Stimulated activated CD8-positive, alpha-beta memory T cell treated with anti-CD3 and anti-CD28 coated beads, Interleukin-15, amount 100 ng/mL, for 1 hour (primary cell): Measurements from ENCODE around the gene TMCO1.
A peak's percentile ranks its signal among the peaks of the same experiment; 100 is the strongest.
"Not testable (repeated sequence)": the region's sequence is repeated elsewhere in the genome, so short reads cannot be mapped to it uniquely, and the experiment has no call there.

Experiments used
- DNase-seq: peaks from one replicate; pipeline ENCODE4 v3.0.0-alpha.2; 2020; ENCODE audit warnings: low read depth

TMCO1 gene

GRCh38 chr1:165747632-165748447 is 20.8 kb downstream of the TMCO1 start:
- DNase-seq: no peak

- DNase-seq: not testable (repeated sequence)
These were observed 23.8 kb downstream of the TMCO1 start for GRCh38 chr1:165744913-165745312.

GRCh38 chr1:165742194-165742593 is 26.5 kb downstream of the TMCO1 start:
- no peak for DNase-seq

GRCh38 chr1:165738794-165739193 is 29.9 kb downstream of the TMCO1 start:
- DNase-seq: no peak

GRCh38 chr1:165737196-165737595 is 31.5 kb downstream of the TMCO1 start:
- no peak for DNase-seq

GRCh38 chr1:165734906-165735305 is 33.8 kb downstream of the TMCO1 start:
- no peak for DNase-seq

GRCh38 chr1:165726841-165727240 is 41.8 kb downstream of the TMCO1 start:
- no peak for DNase-seq

GRCh38 chr1:165726169-165726568 is 42.5 kb downstream of the TMCO1 start:
- no peak for DNase-seq

- no peak for DNase-seq
These were observed 50.7 kb downstream of the TMCO1 start for GRCh38 chr1:165717918-165718515.

GRCh38 chr1:165716265-165717051 is 52.2 kb downstream of the TMCO1 start:
- DNase-seq: not testable (repeated sequence)

GRCh38 chr1:165712764-165713163 is 55.9 kb downstream of the TMCO1 start:
- no peak for DNase-seq

- no peak for DNase-seq
These were observed 60.5 kb downstream of the TMCO1 start for GRCh38 chr1:165707984-165708706.

- DNase-seq: no peak
These were observed 65.0 kb downstream of the TMCO1 start for GRCh38 chr1:165703648-165704047.

- not testable (repeated sequence) for DNase-seq
These were observed 66.7 kb downstream of the TMCO1 start for GRCh38 chr1:165701922-165702321.

- DNase-seq: no peak
These were observed 69.1 kb downstream of the TMCO1 start for GRCh38 chr1:165699577-165699976.

DNA sequence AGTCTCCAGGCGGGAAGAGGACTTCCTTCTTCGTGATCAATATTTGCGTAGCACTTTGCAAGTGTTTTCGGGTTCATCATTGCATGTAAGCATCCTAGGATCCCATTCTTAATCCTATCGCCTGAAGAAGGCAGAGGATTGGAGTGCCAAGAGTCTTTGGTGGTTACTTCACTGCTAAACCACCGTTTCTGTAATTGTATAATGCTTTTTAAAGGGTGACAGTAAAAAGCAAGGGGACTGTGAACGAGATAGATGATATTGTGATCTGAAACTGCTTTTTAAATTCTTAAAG is 70.0 kb downstream of the TMCO1 start:
- DNase-seq: no peak

GRCh38 chr1:165697881-165698760 is 70.5 kb downstream of the TMCO1 start, which contains the start of gene ALDH9A1:
Gene ALDH9A1 (minus strand): TSS chr1:165698562. CDS start chr1:165698558, 4 bp downstream.
- DNase-seq: peak; percentile 73

- no peak for DNase-seq
These were observed 71.2 kb downstream of the TMCO1 start for GRCh38 chr1:165697491-165697880.

GRCh38 chr1:165696625-165697100 is 72.0 kb downstream of the TMCO1 start:
- no peak for DNase-seq

GRCh38 chr1:165695031-165695430 is 73.6 kb downstream of the TMCO1 start:
- no peak for DNase-seq

DNA sequence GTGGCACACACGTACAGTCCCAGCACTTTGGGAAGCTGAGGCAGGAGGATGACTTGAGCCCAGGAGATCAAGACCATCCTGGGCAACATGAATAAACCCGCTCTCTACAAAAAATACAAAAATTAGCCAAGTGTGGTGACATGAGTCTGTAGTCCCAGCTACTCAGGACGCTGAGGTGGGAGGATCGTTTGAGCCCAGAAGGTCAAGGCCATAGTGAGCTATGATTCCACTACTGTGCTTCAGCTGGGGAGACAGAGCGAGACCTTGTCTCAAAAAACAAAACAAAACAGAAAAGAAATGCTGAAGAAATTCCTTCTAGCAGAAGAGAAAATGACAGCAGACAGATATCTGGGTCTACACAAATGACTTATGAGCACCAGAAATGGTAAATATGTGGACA is 80.6 kb downstream of the TMCO1 start:
- no peak for DNase-seq
